Measurements from ENCODE around the gene TRIM25.

The TRIM25 gene

GRCh38 chr17:56926270-56926669 lies 12.4 kb upstream of the TRIM25 start:
- no peak for DNase-seq (ENCODE audit: low spot score)

GRCh38 chr17:56925088-56925487 lies 11.2 kb upstream of the TRIM25 start:
- DNase-seq (ENCODE audit: low spot score), result no peak

GRCh38 chr17:56919717-56920116 lies 5.9 kb upstream of the TRIM25 start:
- DNase-seq (ENCODE audit: low spot score), result no peak

DNA sequence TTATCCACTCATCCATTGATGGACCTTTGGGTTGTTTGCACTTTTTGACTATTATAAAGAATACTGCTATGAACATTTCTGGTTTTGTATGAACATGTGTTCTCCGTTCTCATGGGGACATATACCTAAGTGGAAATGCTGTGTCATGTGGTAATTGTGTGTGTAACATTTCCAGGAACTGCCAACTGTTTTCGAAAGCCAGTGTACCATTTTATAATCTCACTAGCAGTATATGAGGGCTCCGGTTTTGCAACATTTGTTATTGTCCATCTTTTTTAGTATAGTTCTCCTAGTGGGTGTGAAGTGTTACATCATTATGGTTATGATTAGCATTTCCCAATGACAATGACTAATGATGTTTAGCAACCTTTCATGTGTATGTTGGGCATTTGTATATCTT lies 5.1 kb upstream of the TRIM25 start:
- no peak for DNase-seq (ENCODE audit: low spot score)

DNA sequence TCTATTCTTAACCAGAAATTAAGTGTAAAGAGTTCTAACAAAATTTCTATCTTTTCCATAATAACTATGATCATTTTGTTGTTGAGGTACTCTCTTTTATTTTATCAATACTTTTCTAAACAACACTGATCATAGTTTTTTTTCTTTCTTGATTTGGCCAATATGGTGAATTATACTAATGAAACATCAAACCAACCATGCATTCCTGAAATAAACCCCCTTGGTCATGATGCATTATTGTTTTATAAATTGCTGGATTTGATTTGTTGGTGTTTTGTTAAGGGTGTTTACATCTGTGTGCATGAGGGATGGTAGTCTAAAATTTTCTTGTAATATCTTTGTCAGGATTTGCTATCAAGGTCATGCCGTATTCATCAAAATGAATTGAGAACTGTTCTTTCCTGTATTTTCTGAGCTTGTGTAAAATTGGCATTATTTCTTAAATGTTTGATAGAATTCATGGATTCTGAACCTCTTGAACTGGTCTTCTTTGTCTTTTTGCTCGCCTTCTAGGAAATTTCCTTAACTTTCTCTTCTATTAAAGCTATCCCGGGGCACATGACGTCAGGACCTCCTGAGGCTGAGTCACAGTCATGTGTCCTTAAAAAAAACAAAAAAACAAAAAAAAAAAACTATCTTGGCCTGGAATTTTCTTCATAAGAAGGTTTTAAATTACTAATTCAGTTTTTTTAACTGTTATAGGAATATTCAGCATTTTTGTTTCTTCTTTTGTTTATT lies 3.9 kb upstream of the TRIM25 start:
- DNase-seq (ENCODE audit: low spot score), result no peak

GRCh38 chr17:56914581-56915273 lies 878 bp upstream of the TRIM25 start:
- DNase-seq (ENCODE audit: low spot score), result peak; percentile 44

- DNase-seq (ENCODE audit: low spot score), result no peak
Observed at GRCh38 chr17:56913353-56913866, 439 bp downstream of the TRIM25 start.

DNA sequence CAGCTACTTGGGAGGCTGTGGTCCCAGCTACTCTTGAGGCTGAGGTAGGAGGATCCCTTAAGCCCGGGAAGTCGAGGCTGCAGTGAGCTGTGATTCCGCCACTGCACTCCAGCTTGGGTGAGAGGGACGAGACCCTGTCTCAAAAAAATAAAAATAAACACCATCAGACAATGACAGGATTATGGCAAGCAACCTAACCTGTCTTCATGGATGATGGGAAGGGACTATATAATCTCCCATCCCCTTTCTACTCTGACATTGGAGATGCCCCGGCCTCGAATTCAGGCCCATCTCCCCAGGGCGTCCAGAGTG lies 893 bp downstream of the TRIM25 start:
- DNase-seq (ENCODE audit: low spot score), result no peak

GRCh38 chr17:56912105-56912999 lies 1.5 kb downstream of the TRIM25 start:
- DNase-seq (ENCODE audit: low spot score), result no peak

DNA sequence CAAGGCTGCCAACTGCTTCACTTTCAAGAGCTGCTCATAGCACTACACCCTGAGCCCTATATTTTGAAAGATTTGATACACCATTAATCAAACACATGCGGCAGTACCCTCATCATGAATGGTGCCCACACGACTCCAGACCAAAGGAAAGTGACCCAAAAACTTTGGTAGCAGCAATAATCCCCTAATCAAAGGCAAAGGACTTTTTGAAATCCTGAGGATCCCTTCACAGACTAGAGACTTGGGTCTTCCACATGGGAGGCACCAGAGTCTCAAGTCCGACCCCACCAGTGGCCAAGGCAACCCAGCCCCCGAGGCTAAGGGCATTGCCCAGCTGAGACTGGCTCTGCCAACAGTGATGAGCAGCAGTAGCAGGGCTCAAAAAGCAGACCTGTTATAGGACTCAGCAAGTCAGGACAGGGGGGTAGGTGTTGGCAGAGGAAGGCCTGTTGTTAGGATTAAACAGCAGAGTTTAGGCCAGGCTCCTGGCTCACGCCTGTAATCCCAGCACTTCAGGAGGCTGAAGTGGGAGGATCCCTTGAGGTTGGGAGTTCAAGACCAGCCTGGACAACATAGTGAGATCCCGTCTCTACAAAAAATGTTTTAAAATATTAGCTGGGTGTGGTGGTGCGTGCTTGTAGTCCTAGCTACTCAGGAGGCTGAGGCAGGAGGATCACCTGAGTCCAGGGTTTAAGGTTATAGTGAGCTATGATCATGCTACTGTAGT lies 3.2 kb downstream of the TRIM25 start:
- no peak for DNase-seq (ENCODE audit: low spot score)

GRCh38 chr17:56909742-56910508 lies 3.9 kb downstream of the TRIM25 start:
- no peak for DNase-seq (ENCODE audit: low spot score)

DNA sequence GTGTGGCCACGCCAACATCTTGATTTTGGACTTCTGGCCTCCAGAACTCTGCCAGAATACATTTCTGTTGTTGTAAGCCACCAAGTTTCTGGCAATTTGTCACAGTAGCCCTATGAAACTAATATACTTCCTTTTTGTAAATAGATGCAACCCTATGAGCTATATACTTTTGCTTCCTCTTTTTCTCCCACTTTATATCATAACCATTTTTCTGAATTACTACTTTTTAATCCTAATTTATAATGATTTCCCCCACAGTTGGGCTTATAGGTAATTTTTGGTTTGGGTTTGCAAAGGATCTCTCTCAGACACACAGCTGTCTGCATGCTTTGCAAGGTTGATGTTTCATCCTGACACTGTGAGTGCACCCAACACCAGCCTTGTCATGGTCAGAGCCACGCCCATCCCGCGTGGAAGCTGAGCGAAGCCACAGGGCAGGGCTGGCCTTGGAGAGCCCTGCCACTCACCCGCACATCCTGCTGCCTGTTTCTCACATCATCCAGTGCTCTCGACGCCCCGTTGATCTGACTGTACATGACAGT lies 5.8 kb downstream of the TRIM25 start:
- DNase-seq (ENCODE audit: low spot score), result no peak

DNA sequence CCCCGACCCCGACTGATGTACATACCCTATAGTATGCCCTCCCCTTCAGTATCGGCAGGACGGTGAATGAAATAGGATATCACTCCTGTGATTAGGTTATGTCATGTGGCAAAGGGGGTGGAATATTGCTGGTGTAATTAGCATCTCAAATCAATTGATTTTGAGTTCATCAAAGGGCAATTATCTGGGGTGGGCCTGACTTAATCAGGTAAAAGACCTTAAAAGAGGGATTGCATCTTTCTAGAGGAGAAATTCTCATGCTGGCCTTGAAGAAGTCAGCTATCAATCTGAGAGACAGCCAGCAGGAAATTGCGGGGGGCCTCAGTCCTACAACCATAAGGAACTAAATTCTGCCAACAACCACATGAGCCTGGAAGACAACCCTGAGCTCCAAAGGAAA lies 10.3 kb downstream of the TRIM25 start:
- DNase-seq (ENCODE audit: low spot score), result no peak

GRCh38 chr17:56902348-56902747 lies 11.5 kb downstream of the TRIM25 start:
- peak; percentile 70 for DNase-seq (ENCODE audit: low spot score)

GRCh38 chr17:56899403-56899802 lies 14.4 kb downstream of the TRIM25 start:
- DNase-seq (ENCODE audit: low spot score), result no peak

GRCh38 chr17:56898874-56899273 lies 15.0 kb downstream of the TRIM25 start:
- no peak for DNase-seq (ENCODE audit: low spot score)

- DNase-seq (ENCODE audit: low spot score), result no peak
Observed at GRCh38 chr17:56897646-56898424, 16.0 kb downstream of the TRIM25 start.

- no peak for DNase-seq (ENCODE audit: low spot score)
Observed at GRCh38 chr17:56896968-56897359, 16.9 kb downstream of the TRIM25 start.

- DNase-seq (ENCODE audit: low spot score), result no peak
Observed at GRCh38 chr17:56896217-56896967, 17.5 kb downstream of the TRIM25 start.
